Stimulated activated effector memory CD8-positive, alpha-beta T cell treated with anti-CD3 and anti-CD28 coated beads, Interleukin-12 subunit alpha, Interleukin-12 subunit beta, amount 100 ng/mL, for 72 hours (primary cell): ENCODE measurements around the gene BOK.

Experiments
- ATAC-seq: fragments of 150-1000 bp; cut with Tn5 transposase; 2 replicates; pipeline ENCODE4 v1.10.0; 2021
- DNase-seq, 2 donors: peaks; one replicate each; pipeline ENCODE4 v3.0.0; 2021 to 2022; ENCODE audit warnings: low spot score in 2 of 2
- H3K27ac Mint-ChIP-seq: one replicate; pipeline ENCODE4 v1.8.0; 2022; ENCODE audit warnings: mild to moderate bottlenecking, mixed read lengths
- H3K36me3 Mint-ChIP-seq: one replicate; pipeline ENCODE4 v1.8.0; 2022; ENCODE audit warnings: mild to moderate bottlenecking, mixed read lengths
- H3K4me1 Mint-ChIP-seq: one replicate; pipeline ENCODE4 v1.8.0; 2022; ENCODE audit warnings: mixed read lengths
- H3K4me3 Mint-ChIP-seq: one replicate; pipeline ENCODE4 v1.8.0; 2022; ENCODE audit warnings: mild to moderate bottlenecking, mixed read lengths
- H3K9me3 Mint-ChIP-seq: one replicate; pipeline ENCODE4 v1.8.0; 2022; ENCODE audit warnings: mixed read lengths

BOK gene

GRCh38 chr2:241532733-241533601 is 25.6 kb upstream of the BOK start:
- Mint-ChIP-seq H3K9me3 (no peaks in the 10 kb centered on the region), H3K27ac (no peak overlapping the region), H3K4me1 (no peaks in the 10 kb centered on the region), H3K4me3 (no peak overlapping the region), H3K36me3 (no peaks in the 10 kb centered on the region)
- no peak for DNase-seq
- peak; percentile 36 for ATAC-seq

GRCh38 chr2:241534293-241534692 is 24.3 kb upstream of the BOK start:
- H3K27ac Mint-ChIP-seq = no peak overlapping the region

GRCh38 chr2:241534701-241535375 is 23.7 kb upstream of the BOK start:
- H3K4me3 Mint-ChIP-seq = no peak overlapping the region

More at GRCh38 chr2:241534293-241534692, 24.3 kb upstream of the BOK start:
- Mint-ChIP-seq H3K9me3 (no peaks in the 10 kb centered on the region), H3K36me3 (no peaks in the 10 kb centered on the region), H3K4me1 (no peaks in the 10 kb centered on the region), H3K4me3 (no peak overlapping the region)
- ATAC-seq (no peak), DNase-seq (no peak)

GRCh38 chr2:241535871-241536655 is 22.5 kb upstream of the BOK start:
- Mint-ChIP-seq H3K4me3 (no peak overlapping the region), H3K36me3 (no peaks in the 10 kb centered on the region), H3K9me3 (no peaks in the 10 kb centered on the region), H3K4me1 (peaks cover 5% of the 10 kb centered on the region), H3K27ac (no peak overlapping the region)
- ATAC-seq (no peak), DNase-seq (no peak)

More at GRCh38 chr2:241534701-241535375, 23.7 kb upstream of the BOK start:
- Mint-ChIP-seq H3K4me1 (no peaks in the 10 kb centered on the region), H3K9me3 (no peaks in the 10 kb centered on the region), H3K36me3 (no peaks in the 10 kb centered on the region), H3K27ac (no peak overlapping the region)
- no peak for DNase-seq
- no peak for ATAC-seq

DNA sequence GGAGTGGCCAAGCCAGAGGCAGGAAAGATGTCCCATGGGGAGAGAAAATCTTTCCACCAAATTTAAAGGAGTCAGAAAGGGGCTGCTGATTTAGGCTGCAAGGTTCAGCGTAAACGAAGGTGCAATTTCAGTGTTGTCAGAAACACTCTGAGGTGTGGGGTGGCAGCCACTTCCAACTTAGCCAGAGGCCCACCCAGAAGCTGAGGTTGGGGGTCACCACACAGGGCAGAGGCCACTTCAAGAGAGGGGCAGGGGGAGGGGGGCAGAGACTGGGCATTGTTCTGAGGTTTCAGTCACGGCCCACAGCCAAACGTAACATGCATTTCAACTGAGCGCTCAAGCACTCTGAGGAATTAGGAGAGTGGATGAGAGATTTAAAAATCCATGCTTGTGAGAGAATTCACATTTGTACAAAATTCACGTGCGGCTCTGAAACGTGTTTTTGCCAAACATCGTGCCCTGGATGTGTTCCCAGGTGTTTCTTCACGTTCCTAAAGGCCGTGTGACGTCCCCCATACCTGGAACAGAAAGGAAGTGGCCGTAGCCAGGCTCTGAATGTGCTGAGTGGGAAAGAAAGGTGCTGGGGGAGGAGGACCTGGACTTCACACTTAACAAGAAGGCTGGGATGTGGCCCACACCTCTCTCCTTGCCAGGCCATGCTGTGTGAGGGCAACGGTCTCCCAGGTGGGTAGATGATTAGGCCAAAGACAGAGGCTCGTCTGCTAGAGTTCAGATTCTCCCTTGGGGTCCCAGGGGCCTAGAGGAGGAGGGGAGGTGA is 19.5 kb upstream of the BOK start:
- DNase-seq (no peak), ATAC-seq (no peak)
- H3K36me3 Mint-ChIP-seq = no peaks in the 10 kb centered on the region
- no peak overlapping the region for H3K4me3 Mint-ChIP-seq
- peaks cover 5% of the 10 kb centered on the region for H3K4me1 Mint-ChIP-seq
- H3K9me3 Mint-ChIP-seq = no peaks in the 10 kb centered on the region
- H3K27ac Mint-ChIP-seq = peak overlapping the region; percentile 5

- Mint-ChIP-seq H3K36me3 (no peaks in the 10 kb centered on the region), H3K4me3 (no peak overlapping the region), H3K4me1 (peaks cover 5% of the 10 kb centered on the region), H3K27ac (no peak overlapping the region), H3K9me3 (no peaks in the 10 kb centered on the region)
- DNase-seq (no peak), ATAC-seq (no peak)
Measured at GRCh38 chr2:241539616-241540374, 18.8 kb upstream of the BOK start.

GRCh38 chr2:241540401-241540770 is 18.2 kb upstream of the BOK start:
- ATAC-seq (no peak), DNase-seq (no peak)
- Mint-ChIP-seq H3K4me3 (peak overlapping the region; percentile 46), H3K9me3 (no peaks in the 10 kb centered on the region), H3K4me1 (peaks cover 5% of the 10 kb centered on the region), H3K27ac (no peak overlapping the region), H3K36me3 (no peaks in the 10 kb centered on the region)

DNA sequence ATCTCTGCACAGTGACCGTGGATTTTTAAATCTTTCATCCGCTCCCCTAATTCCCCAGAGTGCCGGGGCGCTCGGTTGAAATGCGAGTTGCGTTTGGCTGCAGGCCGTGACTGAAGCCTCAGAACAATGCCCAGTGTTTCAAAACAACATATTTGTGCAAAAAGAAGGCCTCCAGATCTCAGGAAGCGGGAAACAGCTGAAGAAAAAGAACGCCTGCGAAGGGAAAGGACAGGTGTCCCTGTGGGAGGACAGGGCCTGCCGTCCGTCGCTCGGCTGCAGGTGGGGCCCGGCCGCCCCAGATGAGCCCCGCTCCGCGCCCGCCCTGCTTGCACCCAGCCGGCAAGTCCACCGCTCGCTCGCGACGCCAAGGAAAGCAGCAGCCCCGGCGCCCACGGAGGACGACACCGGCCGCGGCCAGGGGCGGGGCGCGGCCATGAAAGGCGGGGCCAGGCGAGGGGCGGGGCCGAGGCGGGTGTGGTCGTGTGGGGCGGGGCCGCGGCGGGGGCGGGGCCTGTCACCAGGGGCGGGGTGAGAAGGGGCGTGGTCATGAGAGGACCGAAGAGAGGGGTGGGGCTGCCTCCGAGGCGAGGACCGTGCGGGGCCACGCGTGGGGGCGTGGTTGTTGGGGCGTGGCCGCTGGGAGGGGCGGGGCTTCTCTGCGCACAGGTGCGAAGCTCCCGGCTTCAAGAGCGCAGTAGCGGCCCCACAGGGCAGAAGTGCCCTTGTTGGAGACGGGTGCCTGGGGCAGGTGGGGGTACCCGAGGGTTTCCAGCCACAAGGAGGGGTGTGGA is 17.6 kb upstream of the BOK start:
- no peaks in the 10 kb centered on the region for H3K9me3 Mint-ChIP-seq
- H3K4me3 Mint-ChIP-seq = peak overlapping the region; percentile 46
- H3K4me1 Mint-ChIP-seq = peaks cover 5% of the 10 kb centered on the region
- ATAC-seq (peak; percentile 69), DNase-seq (peak; percentile 57 to 58)
- H3K36me3 Mint-ChIP-seq = no peaks in the 10 kb centered on the region
- no peak overlapping the region for H3K27ac Mint-ChIP-seq

DNA sequence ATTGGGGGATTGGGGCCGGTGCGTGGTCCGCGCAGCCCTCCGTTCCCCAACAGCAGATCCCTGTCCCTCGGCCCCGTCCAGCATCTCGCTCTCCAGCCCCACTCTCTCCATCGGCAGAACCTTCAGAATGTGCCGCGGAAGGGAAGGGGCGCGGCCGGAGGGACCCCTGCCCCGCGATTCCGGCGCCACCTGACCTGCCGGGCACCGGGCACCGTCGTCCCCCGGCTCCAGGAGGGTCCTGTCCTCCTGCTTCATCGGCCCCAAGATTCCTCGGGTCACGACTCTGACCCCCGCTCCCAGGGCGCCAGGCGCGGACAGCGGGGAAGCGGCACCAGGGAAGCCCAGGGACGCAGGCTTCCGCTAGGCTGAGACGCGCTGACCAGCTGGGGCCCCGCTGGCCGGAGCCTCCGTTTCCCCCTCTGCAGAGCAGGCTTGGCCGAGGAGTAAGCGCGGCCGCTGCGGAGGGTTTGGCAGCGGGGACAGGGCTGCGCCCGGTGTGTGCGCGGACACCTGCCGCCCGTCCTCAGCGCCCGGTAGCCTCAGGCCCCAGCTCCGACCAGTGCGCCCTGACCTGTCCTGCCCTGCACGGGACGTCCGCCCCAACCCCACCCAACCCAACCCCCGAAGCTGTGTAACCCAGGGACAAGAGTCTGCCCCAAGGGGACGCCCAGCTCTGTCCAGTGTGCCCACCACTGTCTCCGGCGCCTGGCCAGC is 16.8 kb upstream of the BOK start:
- Mint-ChIP-seq H3K4me1 (peaks cover 5% of the 10 kb centered on the region), H3K27ac (no peak overlapping the region), H3K36me3 (no peaks in the 10 kb centered on the region), H3K4me3 (no peak overlapping the region), H3K9me3 (no peaks in the 10 kb centered on the region)
- no peak for DNase-seq
- ATAC-seq = no peak

GRCh38 chr2:241542278-241542605 is 16.3 kb upstream of the BOK start:
- no peak overlapping the region for H3K27ac Mint-ChIP-seq
- DNase-seq (no peak), ATAC-seq (no peak)
- H3K9me3 Mint-ChIP-seq = no peaks in the 10 kb centered on the region
- peaks cover 5% of the 10 kb centered on the region for H3K4me1 Mint-ChIP-seq
- H3K4me3 Mint-ChIP-seq = no peak overlapping the region
- no peaks in the 10 kb centered on the region for H3K36me3 Mint-ChIP-seq

- ATAC-seq (no peak), DNase-seq (no peak)
- Mint-ChIP-seq H3K27ac (no peak overlapping the region), H3K4me1 (peaks cover 5% of the 10 kb centered on the region), H3K4me3 (no peak overlapping the region), H3K36me3 (no peaks in the 10 kb centered on the region), H3K9me3 (no peaks in the 10 kb centered on the region)
Measured at GRCh38 chr2:241545106-241545505, 13.4 kb upstream of the BOK start.

GRCh38 chr2:241545523-241546473 is 12.7 kb upstream of the BOK start:
- Mint-ChIP-seq H3K4me1 (peaks cover 1% of the 10 kb centered on the region), H3K9me3 (no peaks in the 10 kb centered on the region), H3K27ac (no peak overlapping the region), H3K36me3 (no peaks in the 10 kb centered on the region), H3K4me3 (no peak overlapping the region)
- no peak for DNase-seq
- ATAC-seq = no peak
